Ishikawa (cell line): ENCODE data around the gene EOMES.

Experiments
- CEBPB ChIP-seq: IDR thresholded peaks from 2 replicates; pipeline ENCODE4 v1.6.1; 2012
- CREB1 ChIP-seq: IDR thresholded peaks from 2 replicates; pipeline ENCODE4 v1.6.1; 2012; ENCODE audit warnings: low read depth
- EGR1 ChIP-seq: IDR thresholded peaks from 2 replicates; pipeline ENCODE4 v1.6.1; 2012
- EP300 ChIP-seq: IDR thresholded peaks from 2 replicates; pipeline ENCODE4 v1.6.1; 2012; ENCODE audit warnings: borderline replicate concordance
- FOXM1 ChIP-seq: IDR thresholded peaks from 2 replicates; pipeline ENCODE4 v1.6.1; 2012; ENCODE audit warnings: low read depth, borderline replicate concordance
- MAX ChIP-seq: IDR thresholded peaks from 2 replicates; pipeline ENCODE4 v1.6.1; 2012
- NFIC ChIP-seq: IDR thresholded peaks from 2 replicates; pipeline ENCODE4 v1.6.1; 2012
- RAD21 ChIP-seq: IDR thresholded peaks from 2 replicates; pipeline ENCODE4 v1.6.1; 2012; ENCODE audit warnings: low read depth
- TAF1 ChIP-seq: IDR thresholded peaks from 2 replicates; pipeline ENCODE4 v1.6.1; 2012; ENCODE audit warnings: low read depth, mild to moderate bottlenecking
- TCF12 ChIP-seq: IDR thresholded peaks from 2 replicates; pipeline ENCODE4 v1.6.1; 2012; ENCODE audit warnings: low read depth
- TEAD4 ChIP-seq: IDR thresholded peaks from 2 replicates; pipeline ENCODE4 v1.6.1; 2012
- USF1 ChIP-seq: IDR thresholded peaks from 2 replicates; pipeline ENCODE4 v1.6.1; 2012
- YY1 ChIP-seq: IDR thresholded peaks from 2 replicates; pipeline ENCODE4 v1.6.1; 2012; ENCODE audit warnings: low read depth
- ZBTB7A ChIP-seq: IDR thresholded peaks from 2 replicates; pipeline ENCODE4 v1.6.1; 2012; ENCODE audit warnings: low read depth
- TF ChIP-seq, protein P1 (sequence below): IDR thresholded peaks from 2 replicates; pipeline ENCODE4 v1.6.1; 2012; ENCODE audit warnings: low read depth, mild to moderate bottlenecking

EOMES gene

DNA sequence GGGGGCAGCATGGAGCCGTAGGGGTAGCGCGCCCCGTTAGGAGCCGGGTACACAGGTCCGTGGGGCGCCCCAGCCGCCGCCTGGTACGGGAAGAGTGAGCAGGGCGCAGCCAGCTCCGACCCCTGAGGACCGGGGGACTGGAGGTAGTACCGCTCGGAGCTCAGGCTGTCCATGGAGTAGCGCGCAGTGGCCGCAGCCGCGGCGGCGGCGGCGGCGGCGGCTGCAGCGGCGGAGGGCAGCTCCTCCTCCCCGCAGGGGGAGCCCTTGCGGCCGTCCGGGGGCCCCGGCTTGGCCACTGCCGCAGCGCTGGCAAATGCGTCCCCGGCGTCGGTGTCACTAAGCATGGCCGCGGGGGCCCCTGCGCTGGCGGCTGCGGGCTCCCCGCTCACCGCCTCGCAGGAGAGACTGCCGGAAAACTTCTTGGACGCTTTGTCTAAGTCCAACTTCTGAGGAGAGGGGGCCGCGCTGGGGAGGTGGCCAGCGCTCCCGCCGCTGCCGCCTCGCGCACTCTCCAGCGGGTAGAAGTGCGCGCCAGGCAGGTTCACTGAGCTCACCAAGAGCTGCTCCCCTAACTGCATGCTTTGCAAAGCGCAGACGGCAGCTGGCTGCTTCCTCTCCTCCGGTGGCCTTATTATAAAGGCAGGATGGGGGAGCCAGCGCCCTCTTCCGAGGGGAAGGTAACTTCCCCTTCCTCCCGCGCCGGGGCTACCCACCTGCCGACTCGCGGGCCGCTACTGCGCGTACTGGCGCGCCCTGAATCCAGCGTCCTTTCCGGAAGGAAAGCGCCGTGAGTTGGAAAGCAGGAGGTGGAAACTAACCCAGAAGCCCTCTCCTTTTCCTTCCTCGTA, at the start of gene EOMES:
Gene EOMES (minus strand): TSS at position 607 of the 848 bp plus-strand sequence. CDS start 29 bp downstream, at position 578.
- TF ChIP-seq YY1 (peak; percentile 31; the same call in 1 of the 2 replicates), ZBTB7A (no peak), RAD21 (peak; percentile 23; the same call in 1 of the 2 replicates), EP300 (no peak), TCF12 (peak; percentile 29; the same call in 1 of the 2 replicates), MAX (peak; percentile 43; the same call in 1 of the 2 replicates), TAF1 (peak; percentile 36; the same call in 1 of the 2 replicates)

DNA sequence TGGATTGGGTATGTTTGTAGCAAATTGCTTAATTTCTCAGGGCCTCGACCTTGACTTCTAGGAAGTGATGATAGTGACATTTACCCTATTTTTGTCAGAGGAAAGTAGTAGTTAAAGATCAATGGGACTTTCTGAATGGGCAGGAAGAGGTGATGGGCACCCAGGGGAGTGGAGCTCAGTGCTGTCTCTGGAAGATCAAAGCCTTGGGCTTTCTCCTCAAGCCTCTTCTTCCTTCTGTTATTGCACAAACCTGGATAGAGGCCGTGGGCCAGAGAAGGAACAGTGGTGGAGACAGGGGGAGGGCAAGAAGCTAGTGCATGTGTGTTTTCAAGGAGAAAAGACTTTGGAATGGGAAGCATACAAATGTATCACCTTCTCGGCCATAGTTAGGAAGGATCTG, 44.9 kb upstream of the EOMES start:
- TF ChIP-seq USF1, result no peak
- no peak for TF ChIP-seq FOXM1
- TF ChIP-seq RAD21, result no peak

- TF ChIP-seq NFIC (no peak), USF1 (no peak), CEBPB (no peak), TAF1 (no peak), TEAD4 (no peak), YY1 (no peak), EGR1 (no peak), FOXM1 (no peak), CREB1 (no peak), ZBTB7A (no peak), TCF12 (no peak), RAD21 (no peak), EP300 (no peak)
- TF ChIP-seq, protein P1, sequence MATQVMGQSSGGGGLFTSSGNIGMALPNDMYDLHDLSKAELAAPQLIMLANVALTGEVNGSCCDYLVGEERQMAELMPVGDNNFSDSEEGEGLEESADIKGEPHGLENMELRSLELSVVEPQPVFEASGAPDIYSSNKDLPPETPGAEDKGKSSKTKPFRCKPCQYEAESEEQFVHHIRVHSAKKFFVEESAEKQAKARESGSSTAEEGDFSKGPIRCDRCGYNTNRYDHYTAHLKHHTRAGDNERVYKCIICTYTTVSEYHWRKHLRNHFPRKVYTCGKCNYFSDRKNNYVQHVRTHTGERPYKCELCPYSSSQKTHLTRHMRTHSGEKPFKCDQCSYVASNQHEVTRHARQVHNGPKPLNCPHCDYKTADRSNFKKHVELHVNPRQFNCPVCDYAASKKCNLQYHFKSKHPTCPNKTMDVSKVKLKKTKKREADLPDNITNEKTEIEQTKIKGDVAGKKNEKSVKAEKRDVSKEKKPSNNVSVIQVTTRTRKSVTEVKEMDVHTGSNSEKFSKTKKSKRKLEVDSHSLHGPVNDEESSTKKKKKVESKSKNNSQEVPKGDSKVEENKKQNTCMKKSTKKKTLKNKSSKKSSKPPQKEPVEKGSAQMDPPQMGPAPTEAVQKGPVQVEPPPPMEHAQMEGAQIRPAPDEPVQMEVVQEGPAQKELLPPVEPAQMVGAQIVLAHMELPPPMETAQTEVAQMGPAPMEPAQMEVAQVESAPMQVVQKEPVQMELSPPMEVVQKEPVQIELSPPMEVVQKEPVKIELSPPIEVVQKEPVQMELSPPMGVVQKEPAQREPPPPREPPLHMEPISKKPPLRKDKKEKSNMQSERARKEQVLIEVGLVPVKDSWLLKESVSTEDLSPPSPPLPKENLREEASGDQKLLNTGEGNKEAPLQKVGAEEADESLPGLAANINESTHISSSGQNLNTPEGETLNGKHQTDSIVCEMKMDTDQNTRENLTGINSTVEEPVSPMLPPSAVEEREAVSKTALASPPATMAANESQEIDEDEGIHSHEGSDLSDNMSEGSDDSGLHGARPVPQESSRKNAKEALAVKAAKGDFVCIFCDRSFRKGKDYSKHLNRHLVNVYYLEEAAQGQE, result no peak
Measured at GRCh38 chr3:27758083-27758482, 36.0 kb upstream of the EOMES start.

- TF ChIP-seq TCF12 (no peak), MAX (no peak), ZBTB7A (no peak), RAD21 (no peak), YY1 (no peak), NFIC (no peak), FOXM1 (no peak), TEAD4 (no peak), CEBPB (no peak), EP300 (no peak), TAF1 (no peak), CREB1 (no peak), EGR1 (no peak), USF1 (no peak)
- TF ChIP-seq, protein P1, result no peak
Measured at GRCh38 chr3:27756877-27757276, 34.8 kb upstream of the EOMES start.

- no peak for TF ChIP-seq TEAD4
- TF ChIP-seq USF1, result no peak
- no peak for TF ChIP-seq TAF1
- no peak for TF ChIP-seq CREB1
- no peak for TF ChIP-seq EGR1
- no peak for TF ChIP-seq FOXM1
- no peak for TF ChIP-seq RAD21
- TF ChIP-seq, protein P1, result no peak
- TF ChIP-seq TCF12, result no peak
Measured at GRCh38 chr3:27752926-27753325, 30.8 kb upstream of the EOMES start.
